DMS153 treated with DMSO at 0.1 percent for 48 hours (cell line): ENCODE data around the gene ANKIB1.
"Not testable (repeated sequence)": the region's sequence is repeated elsewhere in the genome, so short reads cannot be mapped to it uniquely, and the experiment has no call there.

Experiments used
- DNase-seq: peaks from one replicate; lab custom pipeline; 2025; ENCODE audit not compliant: unreplicated experiment; lab: John Stamatoyannopoulos, UW

ANKIB1 gene

DNA sequence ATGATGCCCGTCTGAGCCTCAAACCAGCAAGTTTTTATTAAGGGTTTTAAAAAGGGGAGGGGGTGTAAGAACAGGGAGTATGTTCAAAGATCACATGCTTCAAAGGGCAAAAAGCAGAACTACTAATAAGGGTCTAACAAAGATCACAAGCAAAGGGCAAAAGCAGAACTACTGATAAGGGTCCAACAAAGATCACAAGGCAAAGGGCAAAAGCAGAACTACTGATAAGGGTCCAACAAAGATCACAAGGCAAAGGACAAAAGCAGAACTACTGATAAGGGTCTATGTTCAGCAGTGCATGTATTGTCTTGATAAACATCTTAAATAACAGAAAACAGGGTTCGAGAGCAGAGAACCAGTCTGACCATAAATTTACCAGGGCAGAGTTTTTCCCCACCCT is 196.9 kb downstream of the ANKIB1 start:
- not testable (repeated sequence) for DNase-seq

DNA sequence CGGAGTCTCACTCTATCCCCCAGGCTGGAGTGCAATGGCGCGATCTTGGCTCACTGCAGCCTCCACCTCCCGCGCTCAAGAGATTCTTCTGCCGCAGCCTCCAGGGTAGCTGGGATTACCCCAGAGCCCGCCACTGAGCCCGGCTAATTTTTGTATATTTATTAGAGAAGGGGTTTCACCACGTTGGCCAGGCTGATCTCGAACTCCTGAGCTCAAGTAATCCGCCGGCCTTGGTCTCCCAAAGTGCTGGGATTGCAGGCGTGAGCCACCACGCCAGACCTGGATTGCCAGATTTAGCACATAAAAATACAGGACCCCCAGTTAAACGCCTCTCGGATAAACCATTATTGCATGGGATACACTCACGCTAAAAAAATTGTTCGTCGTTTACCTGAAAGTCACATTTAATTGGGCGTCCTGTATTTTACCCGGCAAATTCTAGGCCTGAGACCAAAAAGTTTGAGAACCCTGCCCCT is 201.1 kb downstream of the ANKIB1 start:
- DNase-seq, result no peak

DNA sequence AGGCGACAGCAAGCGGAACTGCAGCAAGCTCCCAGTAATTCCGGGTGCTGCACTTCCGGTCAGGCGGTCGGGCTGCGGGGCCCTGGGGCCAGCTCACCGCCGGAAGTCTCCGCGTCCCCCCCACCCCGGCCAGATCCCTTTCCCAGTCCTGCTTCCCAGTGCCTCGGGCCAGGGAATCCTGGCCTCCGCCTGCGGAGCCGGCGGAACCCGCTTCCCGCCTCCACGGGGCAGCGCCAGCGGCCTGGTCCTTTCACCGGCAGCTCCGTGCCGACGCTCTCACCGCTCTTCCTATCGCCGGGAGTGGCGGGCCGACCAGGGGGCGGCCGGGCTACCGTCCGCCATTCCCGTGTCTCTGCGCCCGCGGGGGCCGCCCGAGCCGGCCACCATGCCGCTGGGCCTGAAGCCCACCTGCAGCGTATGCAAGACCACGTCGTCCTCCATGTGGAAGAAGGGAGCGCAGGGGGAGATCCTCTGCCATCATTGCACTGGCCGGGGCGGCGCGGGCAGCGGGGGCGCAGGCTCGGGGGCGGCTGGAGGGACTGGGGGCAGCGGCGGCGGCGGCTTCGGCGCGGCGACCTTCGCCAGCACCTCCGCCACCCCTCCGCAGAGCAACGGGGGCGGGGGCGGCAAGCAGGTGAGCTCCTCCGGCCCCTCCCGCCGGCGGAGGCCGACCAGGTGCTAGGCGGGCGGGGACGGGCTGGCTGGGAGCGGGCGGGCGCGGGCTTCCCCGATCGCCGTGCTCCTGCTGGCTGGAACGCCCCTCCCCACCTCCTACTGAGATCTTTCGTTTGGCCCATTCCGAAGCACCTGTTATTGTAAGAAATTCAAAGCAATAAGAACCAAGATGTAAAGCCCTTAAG is 201.8 kb downstream of the ANKIB1 start, which contains the start of gene GATAD1:
Gene GATAD1 (plus strand): TSS at position 138 of the 860 bp plus-strand sequence. CDS start 248 bp downstream, at position 386.
- DNase-seq, result peak; percentile 87

DNA sequence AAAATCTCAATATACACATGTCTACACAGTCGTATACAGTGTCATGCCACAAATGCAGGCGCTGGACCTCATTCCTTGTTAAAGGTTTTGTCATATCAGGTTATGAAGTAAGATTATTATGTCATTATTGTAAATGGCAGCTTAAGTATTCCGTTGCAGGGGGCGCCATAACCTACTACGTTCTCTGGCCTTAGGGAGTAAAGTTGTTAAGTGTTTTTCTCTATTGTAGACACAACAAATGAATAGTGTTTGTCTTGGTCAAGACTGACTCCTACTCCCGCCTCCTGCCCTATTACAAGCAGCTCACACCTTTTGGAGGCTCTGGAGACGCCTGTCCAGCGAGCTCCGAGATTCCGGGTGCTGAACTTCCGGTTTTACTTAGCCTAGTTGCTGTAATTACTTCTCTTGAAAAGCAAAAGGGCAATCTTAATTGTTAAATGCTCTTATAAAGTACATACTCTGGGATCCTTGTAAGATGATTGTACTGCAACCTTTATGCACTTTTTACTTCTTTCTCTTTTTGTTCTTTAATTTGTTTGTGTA is 202.5 kb downstream of the ANKIB1 start:
- peak; percentile 72 for DNase-seq
